SU-DHL-6 (cell line): ENCODE measurements around the gene FYCO1.

Experiments
- CTCF ChIP-seq: fragments of 200-600 bp; sonication (generic); IDR thresholded peaks from one replicate; pipeline ENCODE4 v1.5.1; 2017; ENCODE audit warnings: antibody characterized with exemption, mild to moderate bottlenecking, low read length, moderate library complexity; ENCODE audit not compliant: insufficient read depth, poor library complexity, severe bottlenecking
- EZH2phosphoT487 ChIP-seq: fragments of 200-600 bp; sonication (generic), shearing (Covaris generic); conservative IDR thresholded peaks from 2 replicates; pipeline ENCODE4 v1.6.1; 2018; ENCODE audit warnings: mild to moderate bottlenecking, antibody characterized with exemption, low read length, moderate library complexity, mixed read lengths

- TF ChIP-seq EZH2phosphoT487, result no peak
- peak; percentile 42 for TF ChIP-seq CTCF
These were observed 88.8 kb downstream of the FYCO1 start for GRCh38 chr3:45906681-45907407.
